IMR-90 (cell line): ENCODE data around the gene PTPRN2. TPM values are rescaled to one million over a fixed set of nuclear protein-coding genes. Genes with fewer than 3 reads are reported as not detected.
"Not testable (repeated sequence)": the region's sequence is repeated elsewhere in the genome, so short reads cannot be mapped to it uniquely, and the experiment has no call there.

ENCODE experiments used
- ATAC-seq: fragments of 200-7000 bp; cut with Tn5 transposase; 2 replicates; pipeline ENCODE4 v1.9.1; 2020; ENCODE audit warnings: low read depth, mild to moderate bottlenecking, moderate library complexity
- BruUV-seq: library from RNA; stranded (reverse); fragments of 400-500 nt; replicated peaks from 2 replicates; lab custom pipeline; 2021; lab: Mats Ljungman, UMichigan
- CTCF ChIA-PET: fragments of 300-600 bp; formaldehyde crosslinking; extraction: SDS; loops from one replicate; lab custom pipeline; 2021; ENCODE audit warnings: antibody characterized with exemption; lab: Yijun Ruan, JAX
- POLR2A ChIA-PET: fragments of 300-600 bp; sonication (Branson Sonifier 250); formaldehyde crosslinking; loops from one replicate; lab custom pipeline; 2022; ENCODE audit warnings: antibody characterized with exemption; ENCODE audit not compliant: unreplicated experiment; lab: Charles Lee
- DNase-seq: peaks from one replicate; pipeline ENCODE4 v3.0.0; 2013
- H2AFZ ChIP-seq: replicated peaks from 2 replicates; pipeline ENCODE3; 2013; ENCODE audit warnings: low read length, mild to moderate bottlenecking; ENCODE audit not compliant: poor library complexity
- H2AK5ac ChIP-seq: 2 replicates; pipeline ENCODE4 v1.6.1; 2013; ENCODE audit warnings: low read depth, low read length, inconsistent platforms
- H2AK9ac ChIP-seq: replicated peaks from 2 replicates; pipeline ENCODE3; 2013; ENCODE audit warnings: mild to moderate bottlenecking, low read depth, low read length, moderate library complexity; ENCODE audit not compliant: poor library complexity
- H2BK120ac ChIP-seq: 2 replicates; pipeline ENCODE4 v1.6.1; 2013; ENCODE audit warnings: low read depth, low read length, inconsistent platforms
- H2BK15ac ChIP-seq: 3 replicates; pipeline ENCODE4 v1.6.1; 2013; ENCODE audit warnings: low read depth, low read length, inconsistent platforms
- H2BK20ac ChIP-seq: 2 replicates; pipeline ENCODE4 v1.6.1; 2013; ENCODE audit warnings: low read depth, mild to moderate bottlenecking, inconsistent platforms, low read length, moderate library complexity
- H2BK5ac ChIP-seq: 2 replicates; pipeline ENCODE4 v1.6.1; 2013; ENCODE audit warnings: mild to moderate bottlenecking, low read depth, low read length, inconsistent platforms; ENCODE audit not compliant: poor library complexity, severe bottlenecking
- H3K14ac ChIP-seq: replicated peaks from 2 replicates; pipeline ENCODE4 v1.6.1; 2013; ENCODE audit warnings: low read depth, low read length, inconsistent platforms
- H3K18ac ChIP-seq: 2 replicates; pipeline ENCODE4 v1.6.1; 2013; ENCODE audit warnings: low read depth, low read length, control low read depth
- H3K23ac ChIP-seq: 2 replicates; pipeline ENCODE4 v1.6.1; 2013; ENCODE audit warnings: low read depth, low read length, inconsistent platforms
- H3K27ac ChIP-seq: 2 replicates; pipeline ENCODE4 v1.5.1; 2013; ENCODE audit warnings: mild to moderate bottlenecking, control low read depth, low read length; ENCODE audit not compliant: insufficient read depth
- H3K27me3 ChIP-seq: 2 replicates; pipeline ENCODE4 v1.6.1; 2013; ENCODE audit warnings: low read length; ENCODE audit not compliant: control insufficient read depth, insufficient read depth
- H3K36me3 ChIP-seq: 2 replicates; pipeline ENCODE4 v1.6.1; 2013; ENCODE audit warnings: low read length, mixed read lengths; ENCODE audit not compliant: control insufficient read depth, insufficient read depth
- H3K4ac ChIP-seq: 2 replicates; pipeline ENCODE4 v1.6.1; 2013; ENCODE audit warnings: low read depth, low read length, inconsistent platforms
- H3K4me1 ChIP-seq: 2 replicates; pipeline ENCODE4 v1.6.1; 2013; ENCODE audit warnings: low read length, mixed read lengths; ENCODE audit not compliant: control insufficient read depth, insufficient read depth
- H3K4me2 ChIP-seq: 2 replicates; pipeline ENCODE4 v1.6.1; 2013; ENCODE audit warnings: low read depth, mild to moderate bottlenecking, control low read depth, low read length, moderate library complexity
- H3K4me3 ChIP-seq: 2 replicates; pipeline ENCODE4 v1.5.1; 2013; ENCODE audit warnings: low read depth, mild to moderate bottlenecking, control low read depth, low read length, moderate library complexity; ENCODE audit not compliant: insufficient read depth
- H3K56ac ChIP-seq: 2 replicates; pipeline ENCODE4 v1.6.1; 2013; ENCODE audit warnings: low read length, inconsistent platforms; ENCODE audit not compliant: insufficient read depth; ENCODE audit errors: extremely low read depth
- H3K79me1 ChIP-seq, 2 experiments: 2 replicates each; pipeline ENCODE4 v1.6.1; 2013; ENCODE audit warnings: low read length in 2 of 2, inconsistent platforms in 1 of 2, low read depth in 1 of 2
- H3K9ac ChIP-seq: 2 replicates; pipeline ENCODE4 v1.6.1; 2013; ENCODE audit warnings: low read depth, low read length, control low read depth
- H3K9me1 ChIP-seq: 2 replicates; pipeline ENCODE4 v1.6.1; 2013; ENCODE audit warnings: low read length, inconsistent platforms; ENCODE audit not compliant: insufficient read depth
- H3K9me3 ChIP-seq: 2 replicates; pipeline ENCODE4 v1.6.1; 2013; ENCODE audit warnings: low read length; ENCODE audit not compliant: control insufficient read depth, insufficient read depth
- H4K20me1 ChIP-seq: 2 replicates; pipeline ENCODE4 v1.6.1; 2013; ENCODE audit warnings: low read length, inconsistent platforms; ENCODE audit not compliant: insufficient read depth
- H4K5ac ChIP-seq: 2 replicates; pipeline ENCODE4 v1.6.1; 2013; ENCODE audit warnings: mild to moderate bottlenecking, low read depth, low read length, control low read depth
- H4K8ac ChIP-seq, 2 experiments: 2 replicates each; pipeline ENCODE4 v1.6.1; 2013; ENCODE audit warnings: low read depth in 2 of 2, low read length in 2 of 2, control low read depth in 1 of 2, inconsistent platforms in 1 of 2
- H4K91ac ChIP-seq: 2 replicates; pipeline ENCODE4 v1.6.1; 2013; ENCODE audit warnings: low read depth, low read length, inconsistent platforms; ENCODE audit not compliant: insufficient read depth
- CEBPB ChIP-seq: IDR thresholded peaks from 2 replicates; pipeline ENCODE4 v1.6.1; 2012; ENCODE audit warnings: low read depth, low read length, improper control_type of control experiment
- CHD1 ChIP-seq: IDR thresholded peaks from 2 replicates; pipeline ENCODE4 v1.6.1; 2012; ENCODE audit warnings: low read depth, low read length, improper control_type of control experiment
- FOS ChIP-seq: fragments of 150-350 bp; IDR thresholded peaks from 2 replicates; pipeline ENCODE4 v1.6.1; 2016; ENCODE audit warnings: low read depth, low read length
- NFE2L2 ChIP-seq: fragments of 150-350 bp; IDR thresholded peaks from 2 replicates; pipeline ENCODE4 v1.6.1; 2016; ENCODE audit warnings: low read depth, mild to moderate bottlenecking, low read length
- POLR2A ChIP-seq: IDR thresholded peaks from 2 replicates; pipeline ENCODE4 v1.6.1; 2012; ENCODE audit warnings: mild to moderate bottlenecking, low read depth, low read length
- RCOR1 ChIP-seq: IDR thresholded peaks from 2 replicates; pipeline ENCODE4 v1.6.1; 2012; ENCODE audit warnings: mild to moderate bottlenecking, low read length, improper control_type of control experiment; ENCODE audit not compliant: insufficient replicate concordance
- SMC3 ChIP-seq: fragments of 150-350 bp; IDR thresholded peaks from 2 replicates; pipeline ENCODE4 v1.6.1; 2016; ENCODE audit warnings: low read depth, mild to moderate bottlenecking, antibody characterized with exemption, low read length, moderate library complexity
- USF2 ChIP-seq: fragments of 150-350 bp; IDR thresholded peaks from 2 replicates; pipeline ENCODE4 v1.6.1; 2017; ENCODE audit warnings: mild to moderate bottlenecking, antibody characterized with exemption, low read length, low read depth
- WGBS, 2 experiments: methylation state at CpG; one replicate each; pipeline versions ENCODE4 v1.1.5 to v1.1.7; 2013; ENCODE audit warnings: missing lambda C conversion rate in 2 of 2; ENCODE audit not compliant: insufficient read length in 1 of 2; ENCODE audit errors: extremely low coverage in 2 of 2; 5-methylcytosine and 5-hydroxymethylcytosine counted together
- dilution Hi-C: fragments of 300-500 bp; cut with HindIII; formaldehyde crosslinking; loops from one replicate; pipeline ENCODE4 v1.14.3; 2018; ENCODE audit warnings: low sequenced_read_pairs; ENCODE audit not compliant: unreplicated experiment
- in situ Hi-C: fragments of 300-500 bp; cut with MboI; formaldehyde crosslinking; loops from 3 replicates; pipeline ENCODE4 v1.14.3; 2019; ENCODE audit warnings: low sequenced_read_pairs, inconsistent platforms, mixed read lengths
- intact Hi-C: fragments of 100-400 bp; cut with micrococcal nuclease; formaldehyde crosslinking; loops from 2 replicates; pipeline ENCODE4 v1.10.0; 2022
- polyA plus RNA-seq, 3 experiments: library from polyadenylated mRNA; depleted of rRNA; stranded (reverse); fragments of >200 nt; gene quantifications; 2 replicates each; pipeline ENCODE4 v1.2.3, GENCODE V29; 2012; ENCODE audit warnings: low replicate concordance in 1 of 3
- total RNA-seq: library from RNA; depleted of rRNA; stranded (reverse); fragments of >200 nt; gene quantifications from 2 replicates; pipeline ENCODE4 v1.2.3, GENCODE V29; 2012

PTPRN2 gene
- total and polyA plus RNA-seq, 2 of the 4 experiments (the other 2 are of a cell fraction) = 0.03 TPM; not detected in 1

GRCh38 chr7:158377800-158378623, 209.6 kb downstream of the PTPRN2 start:
- Histone ChIP-seq H3K4me1 (no peaks in the 10 kb centered on the region), H4K91ac (no peak overlapping the region), H3K18ac (no peak overlapping the region), H4K5ac (no peak overlapping the region), H4K8ac (no peak overlapping the region), H3K36me3 (no peaks in the 10 kb centered on the region), H3K4me3 (no peak overlapping the region), H3K9me1 (no peaks in the 10 kb centered on the region), H3K56ac (no peak overlapping the region), H2AK5ac (no peak overlapping the region), H2BK15ac (no peak overlapping the region), H3K4ac (no peak overlapping the region), H3K4me2 (no peak overlapping the region), H2BK5ac (no peak overlapping the region), H2AK9ac (no peak overlapping the region), H3K9me3 (peaks cover 39% of the 10 kb centered on the region), H2BK20ac (no peak overlapping the region), H3K14ac (no peak overlapping the region), H2BK120ac (no peak overlapping the region), H3K23ac (no peak overlapping the region), H3K27me3 (no peaks in the 10 kb centered on the region), H3K79me1 (no peaks in the 10 kb centered on the region), H3K27ac (no peak overlapping the region), H3K9ac (no peak overlapping the region), H4K20me1 (no peaks in the 10 kb centered on the region), H2AFZ (no peak overlapping the region)
- ChIA-PET POLR2A (no interaction called here), CTCF (no interaction called here)
- intact Hi-C loops (no loop called here), dilution Hi-C loops (no loop called here), in situ Hi-C loops (no loop called here)
- no peak for DNase-seq
- 18% methylated on average over 5 of the region's 14 CpGs; no CpG with 5 or more reads in 1 of the 2 experiments for WGBS, 2 experiments
- no peak for ATAC-seq
- BruUV-seq = no TSS peak
- TF ChIP-seq POLR2A (no peak), SMC3 (no peak), FOS (no peak), RCOR1 (no peak), CEBPB (no peak), USF2 (no peak), NFE2L2 (no peak), CHD1 (no peak)

GRCh38 chr7:158376839-158377186, 210.8 kb downstream of the PTPRN2 start:
- in situ Hi-C loops, H2AFZ ChIP-seq, H2BK20ac ChIP-seq, H4K5ac ChIP-seq, DNase-seq, H3K4me3 ChIP-seq, H2AK5ac ChIP-seq, H3K27ac ChIP-seq, CTCF ChIA-PET, H3K4ac ChIP-seq, H3K23ac ChIP-seq, H3K27me3 ChIP-seq, POLR2A ChIA-PET, H2BK5ac ChIP-seq, H4K8ac ChIP-seq, ATAC-seq, H3K9me1 ChIP-seq, H3K36me3 ChIP-seq, H3K9ac ChIP-seq, H2BK15ac ChIP-seq, BruUV-seq, H3K79me1 ChIP-seq, H2AK9ac ChIP-seq, H2BK120ac ChIP-seq, H3K56ac ChIP-seq, H3K4me1 ChIP-seq, H3K14ac ChIP-seq, H3K18ac ChIP-seq, H4K91ac ChIP-seq, dilution Hi-C loops, intact Hi-C loops, H3K4me2 ChIP-seq, H4K20me1 ChIP-seq: not testable (repeated sequence)
- H3K9me3 ChIP-seq = peaks cover 35% of the 10 kb centered on the region
- no CpG with 5 or more reads among the region's 12 CpGs for WGBS, 2 experiments
